Ishikawa (cell line): ENCODE measurements around the gene ZNF474.

ENCODE experiments used
- CEBPB ChIP-seq: IDR thresholded peaks from 2 replicates; pipeline ENCODE4 v1.6.1; 2012
- EP300 ChIP-seq: IDR thresholded peaks from 2 replicates; pipeline ENCODE4 v1.6.1; 2012; ENCODE audit warnings: borderline replicate concordance
- FOXM1 ChIP-seq: IDR thresholded peaks from 2 replicates; pipeline ENCODE4 v1.6.1; 2012; ENCODE audit warnings: low read depth, borderline replicate concordance
- RAD21 ChIP-seq: IDR thresholded peaks from 2 replicates; pipeline ENCODE4 v1.6.1; 2012; ENCODE audit warnings: low read depth
- REST ChIP-seq: IDR thresholded peaks from 2 replicates; pipeline ENCODE4 v1.6.1; 2012; ENCODE audit warnings: low read depth, mild to moderate bottlenecking
- TEAD4 ChIP-seq: IDR thresholded peaks from 2 replicates; pipeline ENCODE4 v1.6.1; 2012
- YY1 ChIP-seq: IDR thresholded peaks from 2 replicates; pipeline ENCODE4 v1.6.1; 2012; ENCODE audit warnings: low read depth

GRCh38 chr5:122162100-122162638, 32.8 kb downstream of the ZNF474 start:
- TF ChIP-seq REST (no peak), RAD21 (no peak), YY1 (no peak), CEBPB (no peak), TEAD4 (no peak), EP300 (no peak), FOXM1 (no peak)
